Esophagus squamous epithelium (tissue), 4 donors: ENCODE data around the gene TBC1D2.

Source experiments
- POLR2A ChIP-seq, 4 donors: fragments of 450-650 bp; IDR thresholded peaks; one replicate each; pipeline ENCODE4 v1.6.1; 2017; ENCODE audit warnings: antibody characterized with exemption in 4 of 4, mild to moderate bottlenecking in 4 of 4, moderate library complexity in 3 of 4
- TF ChIP-seq, protein P1 (sequence below), 6 experiments: fragments of 450-650 bp in 4 of 6; fragments of 200-600 bp in 2 of 6; sonication (generic) in 2 of 6; IDR thresholded peaks; one replicate each; pipeline ENCODE4 v1.5.1; 2016 to 2019; ENCODE audit warnings: antibody characterized with exemption in 6 of 6, mild to moderate bottlenecking in 4 of 6, moderate library complexity in 4 of 6

DNA sequence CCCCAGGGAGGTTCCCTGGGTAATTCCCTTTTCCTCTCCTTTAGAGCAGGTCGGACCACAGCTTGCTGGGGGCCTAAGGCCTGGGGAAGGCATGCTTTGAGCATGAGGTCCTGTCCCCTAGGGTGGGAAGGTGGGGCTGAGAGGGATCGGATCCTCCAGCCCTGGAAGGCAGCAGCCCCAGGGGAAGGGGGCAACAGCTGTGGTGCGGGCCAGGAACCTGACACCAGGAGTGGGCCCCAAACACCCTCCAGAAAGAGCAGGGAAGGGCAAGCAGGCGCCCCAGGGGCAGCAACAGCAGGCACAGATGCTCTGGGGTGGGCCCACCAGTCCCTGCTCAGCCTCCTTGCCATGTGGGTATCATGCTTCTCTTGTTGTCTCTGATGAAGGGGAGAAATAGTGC is 59.8 kb downstream of the TBC1D2 start:
- no peak for TF ChIP-seq POLR2A (IDR thresholded peaks at IDR 0.05)
- TF ChIP-seq, protein P1, sequence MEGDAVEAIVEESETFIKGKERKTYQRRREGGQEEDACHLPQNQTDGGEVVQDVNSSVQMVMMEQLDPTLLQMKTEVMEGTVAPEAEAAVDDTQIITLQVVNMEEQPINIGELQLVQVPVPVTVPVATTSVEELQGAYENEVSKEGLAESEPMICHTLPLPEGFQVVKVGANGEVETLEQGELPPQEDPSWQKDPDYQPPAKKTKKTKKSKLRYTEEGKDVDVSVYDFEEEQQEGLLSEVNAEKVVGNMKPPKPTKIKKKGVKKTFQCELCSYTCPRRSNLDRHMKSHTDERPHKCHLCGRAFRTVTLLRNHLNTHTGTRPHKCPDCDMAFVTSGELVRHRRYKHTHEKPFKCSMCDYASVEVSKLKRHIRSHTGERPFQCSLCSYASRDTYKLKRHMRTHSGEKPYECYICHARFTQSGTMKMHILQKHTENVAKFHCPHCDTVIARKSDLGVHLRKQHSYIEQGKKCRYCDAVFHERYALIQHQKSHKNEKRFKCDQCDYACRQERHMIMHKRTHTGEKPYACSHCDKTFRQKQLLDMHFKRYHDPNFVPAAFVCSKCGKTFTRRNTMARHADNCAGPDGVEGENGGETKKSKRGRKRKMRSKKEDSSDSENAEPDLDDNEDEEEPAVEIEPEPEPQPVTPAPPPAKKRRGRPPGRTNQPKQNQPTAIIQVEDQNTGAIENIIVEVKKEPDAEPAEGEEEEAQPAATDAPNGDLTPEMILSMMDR (IDR thresholded peaks at IDR 0.05): no peak
